IMR-90 (cell line): ENCODE data around the gene SCAF11. TPM values are rescaled to one million over a fixed set of nuclear protein-coding genes. Genes with fewer than 3 reads are reported as not detected.

Experiments
- ATAC-seq: fragments of 200-7000 bp; cut with Tn5 transposase; 2 replicates; pipeline ENCODE4 v1.9.1; 2020; ENCODE audit warnings: low read depth, mild to moderate bottlenecking, moderate library complexity
- BruUV-seq: library from RNA; stranded (reverse); fragments of 400-500 nt; replicated peaks from 2 replicates; lab custom pipeline; 2021; lab: Mats Ljungman, UMichigan
- CTCF ChIA-PET: fragments of 300-600 bp; formaldehyde crosslinking; extraction: SDS; loops from one replicate; lab custom pipeline; 2021; ENCODE audit warnings: antibody characterized with exemption; lab: Yijun Ruan, JAX
- POLR2A ChIA-PET: fragments of 300-600 bp; sonication (Branson Sonifier 250); formaldehyde crosslinking; loops from one replicate; lab custom pipeline; 2022; ENCODE audit warnings: antibody characterized with exemption; ENCODE audit not compliant: unreplicated experiment; lab: Charles Lee
- DNase-seq: peaks from one replicate; pipeline ENCODE4 v3.0.0; 2013
- H2AFZ ChIP-seq: replicated peaks from 2 replicates; pipeline ENCODE3; 2013; ENCODE audit warnings: low read length, mild to moderate bottlenecking; ENCODE audit not compliant: poor library complexity
- H2AK5ac ChIP-seq: 2 replicates; pipeline ENCODE4 v1.6.1; 2013; ENCODE audit warnings: low read depth, low read length, inconsistent platforms
- H2AK9ac ChIP-seq: replicated peaks from 2 replicates; pipeline ENCODE3; 2013; ENCODE audit warnings: mild to moderate bottlenecking, low read depth, low read length, moderate library complexity; ENCODE audit not compliant: poor library complexity
- H2BK120ac ChIP-seq: 2 replicates; pipeline ENCODE4 v1.6.1; 2013; ENCODE audit warnings: low read depth, low read length, inconsistent platforms
- H2BK15ac ChIP-seq: 3 replicates; pipeline ENCODE4 v1.6.1; 2013; ENCODE audit warnings: low read depth, low read length, inconsistent platforms
- H2BK20ac ChIP-seq: 2 replicates; pipeline ENCODE4 v1.6.1; 2013; ENCODE audit warnings: low read depth, mild to moderate bottlenecking, inconsistent platforms, low read length, moderate library complexity
- H2BK5ac ChIP-seq: 2 replicates; pipeline ENCODE4 v1.6.1; 2013; ENCODE audit warnings: mild to moderate bottlenecking, low read depth, low read length, inconsistent platforms; ENCODE audit not compliant: poor library complexity, severe bottlenecking
- H3K14ac ChIP-seq: replicated peaks from 2 replicates; pipeline ENCODE4 v1.6.1; 2013; ENCODE audit warnings: low read depth, low read length, inconsistent platforms
- H3K18ac ChIP-seq: 2 replicates; pipeline ENCODE4 v1.6.1; 2013; ENCODE audit warnings: low read depth, low read length, control low read depth
- H3K23ac ChIP-seq: 2 replicates; pipeline ENCODE4 v1.6.1; 2013; ENCODE audit warnings: low read depth, low read length, inconsistent platforms
- H3K27ac ChIP-seq: 2 replicates; pipeline ENCODE4 v1.5.1; 2013; ENCODE audit warnings: mild to moderate bottlenecking, control low read depth, low read length; ENCODE audit not compliant: insufficient read depth
- H3K27me3 ChIP-seq: 2 replicates; pipeline ENCODE4 v1.6.1; 2013; ENCODE audit warnings: low read length; ENCODE audit not compliant: control insufficient read depth, insufficient read depth
- H3K36me3 ChIP-seq: 2 replicates; pipeline ENCODE4 v1.6.1; 2013; ENCODE audit warnings: low read length, mixed read lengths; ENCODE audit not compliant: control insufficient read depth, insufficient read depth
- H3K4ac ChIP-seq: 2 replicates; pipeline ENCODE4 v1.6.1; 2013; ENCODE audit warnings: low read depth, low read length, inconsistent platforms
- H3K4me1 ChIP-seq: 2 replicates; pipeline ENCODE4 v1.6.1; 2013; ENCODE audit warnings: low read length, mixed read lengths; ENCODE audit not compliant: control insufficient read depth, insufficient read depth
- H3K4me2 ChIP-seq: 2 replicates; pipeline ENCODE4 v1.6.1; 2013; ENCODE audit warnings: low read depth, mild to moderate bottlenecking, control low read depth, low read length, moderate library complexity
- H3K4me3 ChIP-seq: 2 replicates; pipeline ENCODE4 v1.5.1; 2013; ENCODE audit warnings: low read depth, mild to moderate bottlenecking, control low read depth, low read length, moderate library complexity; ENCODE audit not compliant: insufficient read depth
- H3K56ac ChIP-seq: 2 replicates; pipeline ENCODE4 v1.6.1; 2013; ENCODE audit warnings: low read length, inconsistent platforms; ENCODE audit not compliant: insufficient read depth; ENCODE audit errors: extremely low read depth
- H3K79me1 ChIP-seq, 2 experiments: 2 replicates each; pipeline ENCODE4 v1.6.1; 2013; ENCODE audit warnings: low read length in 2 of 2, inconsistent platforms in 1 of 2, low read depth in 1 of 2
- H3K9ac ChIP-seq: 2 replicates; pipeline ENCODE4 v1.6.1; 2013; ENCODE audit warnings: low read depth, low read length, control low read depth
- H3K9me1 ChIP-seq: 2 replicates; pipeline ENCODE4 v1.6.1; 2013; ENCODE audit warnings: low read length, inconsistent platforms; ENCODE audit not compliant: insufficient read depth
- H3K9me3 ChIP-seq: 2 replicates; pipeline ENCODE4 v1.6.1; 2013; ENCODE audit warnings: low read length; ENCODE audit not compliant: control insufficient read depth, insufficient read depth
- H4K20me1 ChIP-seq: 2 replicates; pipeline ENCODE4 v1.6.1; 2013; ENCODE audit warnings: low read length, inconsistent platforms; ENCODE audit not compliant: insufficient read depth
- H4K5ac ChIP-seq: 2 replicates; pipeline ENCODE4 v1.6.1; 2013; ENCODE audit warnings: mild to moderate bottlenecking, low read depth, low read length, control low read depth
- H4K8ac ChIP-seq, 2 experiments: 2 replicates each; pipeline ENCODE4 v1.6.1; 2013; ENCODE audit warnings: low read depth in 2 of 2, low read length in 2 of 2, control low read depth in 1 of 2, inconsistent platforms in 1 of 2
- H4K91ac ChIP-seq: 2 replicates; pipeline ENCODE4 v1.6.1; 2013; ENCODE audit warnings: low read depth, low read length, inconsistent platforms; ENCODE audit not compliant: insufficient read depth
- BHLHE40 ChIP-seq: fragments of 150-350 bp; IDR thresholded peaks from 2 replicates; pipeline ENCODE4 v1.6.1; 2016; ENCODE audit warnings: mild to moderate bottlenecking, low read depth, low read length
- FOS ChIP-seq: fragments of 150-350 bp; IDR thresholded peaks from 2 replicates; pipeline ENCODE4 v1.6.1; 2016; ENCODE audit warnings: low read depth, low read length
- NFE2L2 ChIP-seq: fragments of 150-350 bp; IDR thresholded peaks from 2 replicates; pipeline ENCODE4 v1.6.1; 2016; ENCODE audit warnings: low read depth, mild to moderate bottlenecking, low read length
- RAD21 ChIP-seq: IDR thresholded peaks from 2 replicates; pipeline ENCODE4 v1.6.1; 2012; ENCODE audit warnings: low read length, improper control_type of control experiment
- RFX5 ChIP-seq: IDR thresholded peaks from 2 replicates; pipeline ENCODE4 v1.8.0; 2012; ENCODE audit warnings: low read depth, mild to moderate bottlenecking, low read length, moderate library complexity
- SMC3 ChIP-seq: fragments of 150-350 bp; IDR thresholded peaks from 2 replicates; pipeline ENCODE4 v1.6.1; 2016; ENCODE audit warnings: low read depth, mild to moderate bottlenecking, antibody characterized with exemption, low read length, moderate library complexity
- WGBS, 2 experiments: methylation state at CpG; one replicate each; pipeline versions ENCODE4 v1.1.5 to v1.1.7; 2013; ENCODE audit warnings: missing lambda C conversion rate in 2 of 2; ENCODE audit not compliant: insufficient read length in 1 of 2; ENCODE audit errors: extremely low coverage in 2 of 2; 5-methylcytosine and 5-hydroxymethylcytosine counted together
- dilution Hi-C: fragments of 300-500 bp; cut with HindIII; formaldehyde crosslinking; loops from one replicate; pipeline ENCODE4 v1.14.3; 2018; ENCODE audit warnings: low sequenced_read_pairs; ENCODE audit not compliant: unreplicated experiment
- in situ Hi-C: fragments of 300-500 bp; cut with MboI; formaldehyde crosslinking; loops from 3 replicates; pipeline ENCODE4 v1.14.3; 2019; ENCODE audit warnings: low sequenced_read_pairs, inconsistent platforms, mixed read lengths
- intact Hi-C: fragments of 100-400 bp; cut with micrococcal nuclease; formaldehyde crosslinking; loops from 2 replicates; pipeline ENCODE4 v1.10.0; 2022
- polyA plus RNA-seq, 3 experiments: library from polyadenylated mRNA; depleted of rRNA; stranded (reverse); fragments of >200 nt; gene quantifications; 2 replicates each; pipeline ENCODE4 v1.2.3, GENCODE V29; 2012; ENCODE audit warnings: low replicate concordance in 1 of 3
- total RNA-seq: library from RNA; depleted of rRNA; stranded (reverse); fragments of >200 nt; gene quantifications from 2 replicates; pipeline ENCODE4 v1.2.3, GENCODE V29; 2012

Gene SCAF11
- total and polyA plus RNA-seq, 2 of the 4 experiments (the other 2 are of a cell fraction) = 33.9 to 70.4 TPM

- H4K20me1 ChIP-seq = peaks cover 3% of the 10 kb centered on the region; the same call in 1 of the 2 replicates
- H3K27me3 ChIP-seq = no peaks in the 10 kb centered on the region
- no peak overlapping the region for H2AK9ac ChIP-seq
- CTCF ChIA-PET = interaction anchor here (0.7 kb wide), 1 partner anchor 9 kb away, joined by 3 read pairs; no protein-coding TSS in a partner anchor
- H2BK20ac ChIP-seq = no peak overlapping the region
- no peak overlapping the region for H3K56ac ChIP-seq
- dilution Hi-C loops (no loop called here), intact Hi-C loops (loop anchor here (5.0 kb wide), 1 partner anchor 73 kb away; no protein-coding TSS in a partner anchor), in situ Hi-C loops (no loop called here)
- H3K4ac ChIP-seq = no peak overlapping the region
- H3K4me3 ChIP-seq = no peak overlapping the region
- peaks cover 11% of the 10 kb centered on the region for H3K4me1 ChIP-seq
- H4K91ac ChIP-seq = no peak overlapping the region
- DNase-seq = peak; percentile 91
- H4K8ac ChIP-seq = no peak overlapping the region
- H2AFZ ChIP-seq = no peak overlapping the region
- H3K36me3 ChIP-seq = peaks cover 3% of the 10 kb centered on the region; the same call in 1 of the 2 replicates
- H3K9ac ChIP-seq = no peak overlapping the region
- no peak overlapping the region for H3K4me2 ChIP-seq
- ATAC-seq = peak; percentile 90
- WGBS, 2 experiments = no CpG with 5 or more reads among the region's 1 CpG
- H3K9me1 ChIP-seq = peaks cover 6% of the 10 kb centered on the region
- POLR2A ChIA-PET = no interaction called here
- H4K5ac ChIP-seq = no peak overlapping the region
- no peaks in the 10 kb centered on the region for H3K9me3 ChIP-seq
- no peak overlapping the region for H3K18ac ChIP-seq
- H3K23ac ChIP-seq = no peak overlapping the region
- no peak for TF ChIP-seq NFE2L2
- no peak for TF ChIP-seq FOS
- no peak for TF ChIP-seq RAD21
- TF ChIP-seq RFX5 = peak; percentile 98
- TF ChIP-seq BHLHE40 = peak; percentile 41; the same call in 1 of the 2 replicates
- no peak for TF ChIP-seq SMC3
- H2BK5ac ChIP-seq = no peak overlapping the region
- H3K14ac ChIP-seq = no peak overlapping the region
- BruUV-seq = no TSS peak
- 0 out of 4 replicates have a peak, but pooled peaks cover 0 to 4% of the 10 kb centered on the region in 2 experiments for H3K79me1 ChIP-seq
- H3K27ac ChIP-seq = no peak overlapping the region
- no peak overlapping the region for H2BK15ac ChIP-seq
- H2AK5ac ChIP-seq = no peak overlapping the region
- no peak overlapping the region for H2BK120ac ChIP-seq
These were observed 76.3 kb downstream of the SCAF11 start for GRCh38 chr12:45914090-45914489.
